ENCODE data around the gene ESRRA. TPM values are rescaled to one million over a fixed set of nuclear protein-coding genes. Genes with fewer than 3 reads are reported as not detected.
A peak's percentile ranks its signal among the peaks of the same experiment; 100 is the strongest.

ESRRA gene
- total RNA-seq, 5 donors from 2014 or later (not counting 1 experiment from before 2014, with no cell fraction given): 20.2 to 43.1 (median 39.7) TPM

DNA sequence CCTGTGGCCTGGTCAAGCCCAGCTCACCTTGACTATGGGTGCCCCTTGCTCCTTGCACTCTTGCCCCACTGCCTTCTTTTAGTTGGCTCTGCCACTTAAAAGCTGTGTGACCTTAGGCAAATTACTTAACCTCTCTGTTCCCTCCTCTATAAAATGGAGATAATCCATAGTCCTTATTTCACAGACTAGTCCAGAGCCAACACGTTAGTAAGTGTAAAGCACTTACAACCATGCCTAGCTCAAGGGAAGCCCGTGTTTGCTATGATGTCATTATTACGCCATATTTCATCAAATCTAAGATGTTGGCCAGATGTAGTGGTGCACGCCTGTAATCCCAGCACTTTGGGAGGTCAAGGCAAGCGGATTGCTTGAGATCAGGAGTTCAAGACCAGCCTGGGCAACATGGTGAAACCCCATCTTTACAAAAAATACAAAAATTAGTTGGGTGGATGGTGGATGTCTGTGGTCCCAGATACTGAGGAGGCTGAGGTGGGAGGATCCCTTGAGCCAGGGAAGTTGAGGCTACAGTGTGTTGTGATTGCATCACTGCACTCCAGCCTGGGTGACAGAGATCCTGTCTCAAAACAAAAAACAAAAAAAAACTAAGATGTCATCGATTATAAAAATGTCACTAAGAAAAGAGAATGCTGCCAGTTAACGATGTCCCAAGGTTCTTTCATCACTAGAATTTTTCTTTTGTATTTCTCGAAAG is 32.4 kb downstream of the ESRRA start:
- ChIA-PET POLR2A (interaction anchor here in 1 of 2 donors (0.6 kb wide), 1 partner anchor 19 kb away, joined by 6 read pairs; no protein-coding TSS in a partner anchor), CTCF (no interaction called here)
- peak overlapping the region in 1 of 3 donors; percentile 36 for H3K4me3 Mint-ChIP-seq
- H3K27me3 Mint-ChIP-seq: no peaks in the 10 kb centered on the region
- Histone ChIP-seq H3K4me1 (ENCODE audit: control insufficient read depth in 1 of 2, extremely low read depth in 1 of 2, insufficient read depth in 2 of 2, low read length in 2 of 2) (peaks cover 14 to 42% of the 10 kb centered on the region in 2 experiments), H3K27me3 (replicated peaks in 1 of 2; ENCODE audit: control insufficient read depth in 2 of 2, extremely low read depth in 1 of 2, insufficient read depth in 2 of 2, low read length in 1 of 2) (no peaks in the 10 kb centered on the region), H3K36me3 (ENCODE audit: control insufficient read depth in 2 of 2, extremely low read depth in 1 of 2, insufficient read depth in 1 of 2, low read length in 1 of 2) (peaks cover 3 to 34% of the 10 kb centered on the region in 2 donors), H3K27ac (ENCODE audit: low read length) (no peak overlapping the region), H3K4me3 (ENCODE audit: control insufficient read depth in 1 of 2, extremely low read depth in 1 of 2, low read length in 1 of 2) (no peak overlapping the region), H3K9me3 (no peaks in the 10 kb centered on the region)
- DNase-seq (no peak), ATAC-seq (replicated peaks in 1 of 4) (no peak)
- 93% methylated on average over 4 of the region's 8 CpGs for WGBS (ENCODE audit: insufficient coverage)
- peaks cover 17% of the 10 kb centered on the region for H3K36me3 Mint-ChIP-seq
- H3K4me1 Mint-ChIP-seq: peaks cover 29 to 46% (median 43%) of the 10 kb centered on the region in 3 donors
- no peaks in the 10 kb centered on the region for H3K9me3 Mint-ChIP-seq
- peak overlapping the region in 1 of 2 donors; percentile 28 for H3K27ac Mint-ChIP-seq

GRCh38 chr11:64338716-64339115 is 33.4 kb downstream of the ESRRA start:
- Histone ChIP-seq H3K27me3 (replicated peaks in 1 of 2; ENCODE audit: control insufficient read depth in 2 of 2, extremely low read depth in 1 of 2, insufficient read depth in 2 of 2, low read length in 1 of 2) (no peaks in the 10 kb centered on the region), H3K4me3 (ENCODE audit: control insufficient read depth in 1 of 2, extremely low read depth in 1 of 2, low read length in 1 of 2) (no peak overlapping the region), H3K4me1 (ENCODE audit: control insufficient read depth in 1 of 2, extremely low read depth in 1 of 2, insufficient read depth in 2 of 2, low read length in 2 of 2) (peaks cover 14 to 52% of the 10 kb centered on the region in 2 experiments), H3K36me3 (ENCODE audit: control insufficient read depth in 2 of 2, extremely low read depth in 1 of 2, insufficient read depth in 1 of 2, low read length in 1 of 2) (peaks cover 2 to 41% of the 10 kb centered on the region in 2 donors), H3K27ac (ENCODE audit: low read length) (peak overlapping the region; percentile 89), H3K9me3 (no peaks in the 10 kb centered on the region)
- Mint-ChIP-seq H3K9me3 (no peaks in the 10 kb centered on the region), H3K27ac (peak overlapping the region; percentile 94 to 95), H3K27me3 (no peaks in the 10 kb centered on the region), H3K4me1 (peaks cover 29 to 48% (median 43%) of the 10 kb centered on the region in 3 donors), H3K4me3 (peak overlapping the region; percentile 82 to 92 (median 83)), H3K36me3 (peaks cover 16% of the 10 kb centered on the region)
- 91% methylated on average over 3 of the region's 8 CpGs for WGBS (ENCODE audit: insufficient coverage)
- ATAC-seq (replicated peaks in 1 of 4) (no peak), DNase-seq (no peak)
- CTCF ChIA-PET: interaction anchor here in 1 of 2 donors (0.7 kb wide), 1 partner anchor 1909 kb away, joined by 6 read pairs; no protein-coding TSS in a partner anchor
- POLR2A ChIA-PET: interaction anchor here in 1 of 2 donors (0.7 kb wide), 1 partner anchor 20 kb away, joined by 5 read pairs; no protein-coding TSS in a partner anchor

DNA sequence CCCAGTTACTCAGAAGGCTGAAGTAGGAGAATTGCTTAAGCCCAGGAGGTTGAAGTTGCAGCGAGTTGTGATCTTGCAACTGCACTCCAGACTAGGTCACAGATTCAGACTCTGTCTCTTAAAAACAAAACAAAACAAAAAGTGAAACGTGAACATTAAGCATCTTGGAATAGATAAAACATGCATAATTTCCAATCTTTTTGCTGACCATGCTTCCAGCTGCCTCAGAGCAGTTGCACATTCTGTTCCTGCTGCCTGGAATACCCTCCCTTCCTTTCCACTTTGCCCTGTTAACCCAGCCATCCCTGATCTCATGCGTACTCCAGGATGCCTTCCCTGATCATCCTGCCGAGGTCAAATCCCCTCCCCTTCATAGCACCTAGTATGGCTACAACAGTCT is 34.0 kb downstream of the ESRRA start:
- Mint-ChIP-seq H3K27ac (peak overlapping the region; percentile 94 to 95), H3K36me3 (peaks cover 15% of the 10 kb centered on the region), H3K27me3 (no peaks in the 10 kb centered on the region), H3K4me1 (peaks cover 29 to 48% (median 43%) of the 10 kb centered on the region in 3 donors), H3K4me3 (peak overlapping the region; percentile 82 to 92 (median 83)), H3K9me3 (no peaks in the 10 kb centered on the region)
- Histone ChIP-seq H3K4me1 (ENCODE audit: control insufficient read depth in 1 of 2, extremely low read depth in 1 of 2, insufficient read depth in 2 of 2, low read length in 2 of 2) (peaks cover 14 to 57% of the 10 kb centered on the region in 2 experiments), H3K9me3 (no peaks in the 10 kb centered on the region), H3K27ac (ENCODE audit: low read length) (peak overlapping the region; percentile 89), H3K4me3 (ENCODE audit: control insufficient read depth in 1 of 2, extremely low read depth in 1 of 2, low read length in 1 of 2) (peak overlapping the region in 1 of 2 donors; percentile 72), H3K36me3 (ENCODE audit: control insufficient read depth in 2 of 2, extremely low read depth in 1 of 2, insufficient read depth in 1 of 2, low read length in 1 of 2) (peaks cover 3 to 47% of the 10 kb centered on the region in 2 donors), H3K27me3 (replicated peaks in 1 of 2; ENCODE audit: control insufficient read depth in 2 of 2, extremely low read depth in 1 of 2, insufficient read depth in 2 of 2, low read length in 1 of 2) (no peaks in the 10 kb centered on the region)
- ChIA-PET POLR2A (interaction anchor here in 1 of 2 donors (0.7 kb wide), 1 partner anchor 21 kb away, joined by 5 read pairs; no protein-coding TSS in a partner anchor), CTCF (interaction anchor here in 1 of 2 donors (0.7 to 1.0 kb wide), 2 partner anchors 349 to 1908 kb away, joined by 3 to 6 read pairs; no protein-coding TSS in a partner anchor)
- ATAC-seq (replicated peaks in 1 of 4) (no peak), DNase-seq (peak in 1 of 35 experiments; percentile 22)
- WGBS (ENCODE audit: insufficient coverage): no CpG with 5 or more reads among the region's 4 CpGs

DNA sequence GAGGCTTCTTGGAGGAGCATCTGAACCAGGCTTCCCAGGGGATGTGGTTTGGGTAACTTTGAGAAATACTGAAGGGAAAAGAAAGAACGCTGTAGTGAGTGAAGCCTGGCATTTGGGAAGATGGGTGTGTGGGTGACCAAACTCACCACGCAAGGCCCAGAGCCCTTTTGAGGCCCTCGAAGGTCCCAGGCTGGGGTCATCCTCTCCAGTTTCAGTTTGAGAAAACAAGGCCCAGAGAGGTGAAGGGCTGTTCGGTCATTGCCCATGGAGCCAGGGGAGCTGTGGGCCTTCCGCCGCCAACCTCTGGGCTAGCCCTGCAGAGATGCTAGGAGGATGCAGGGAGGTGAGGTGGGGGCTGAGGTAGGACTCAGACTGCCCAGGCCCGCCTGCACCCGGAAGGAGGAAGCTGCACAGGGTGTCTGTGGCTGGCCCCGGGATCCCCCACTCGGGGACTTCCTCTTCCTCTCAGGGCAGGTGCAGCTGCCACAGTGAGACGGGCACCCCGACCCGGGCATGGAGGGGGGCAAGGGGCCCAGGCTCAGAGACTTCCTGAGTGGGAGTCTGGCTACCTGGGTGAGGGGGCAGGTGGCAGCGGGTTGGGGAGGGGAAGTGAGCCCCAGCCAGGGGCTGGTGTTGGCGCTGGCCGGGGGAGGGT is 34.6 kb downstream of the ESRRA start, which contains the start of gene CCDC88B:
CCDC88B (plus strand) TSS at position 451 of the 655 bp plus-strand sequence; CDS start at position 514, 63 bp downstream.
- H3K9me3 Mint-ChIP-seq: no peaks in the 10 kb centered on the region
- peak within 1 kb of the TSS; percentile 72 for H3K4me3 ChIP-seq (ENCODE audit: control insufficient read depth in 1 of 2, extremely low read depth in 1 of 2, low read length in 1 of 2)
- peaks cover 14 to 58% of the 10 kb centered on the region in 2 experiments for H3K4me1 ChIP-seq (ENCODE audit: control insufficient read depth in 1 of 2, extremely low read depth in 1 of 2, insufficient read depth in 2 of 2, low read length in 2 of 2)
- ChIA-PET POLR2A (interaction anchor here (0.5 to 1.9 kb wide), 3 partner anchors 22 to 1458 kb away, joined by 4 to 6 read pairs (median 4); partner anchors contain the start of genes PRDX5 (in 2 of the 2) and TRMT112 (in 1 of the 2)), CTCF (interaction anchor here in 1 of 2 donors (1.0 kb wide), 2 partner anchors 22 to 349 kb away, joined by 3 to 14 read pairs; partner anchors contain the start of genes PRDX5 and TRMT112)
- WGBS (ENCODE audit: insufficient coverage): 0% methylated on average over 10 of the region's 16 CpGs
- H3K27ac Mint-ChIP-seq: peak within 1 kb of the TSS; percentile 94 to 95
- no peaks in the 10 kb centered on the region for H3K27me3 ChIP-seq (replicated peaks in 1 of 2; ENCODE audit: control insufficient read depth in 2 of 2, extremely low read depth in 1 of 2, insufficient read depth in 2 of 2, low read length in 1 of 2)
- peaks cover 29 to 48% (median 43%) of the 10 kb centered on the region in 3 donors for H3K4me1 Mint-ChIP-seq
- peak within 1 kb of the TSS; percentile 82 to 92 (median 83) for H3K4me3 Mint-ChIP-seq
- no peaks in the 10 kb centered on the region for H3K27me3 Mint-ChIP-seq
- H3K9me3 ChIP-seq: no peaks in the 10 kb centered on the region
- H3K36me3 ChIP-seq (ENCODE audit: control insufficient read depth in 2 of 2, extremely low read depth in 1 of 2, insufficient read depth in 1 of 2, low read length in 1 of 2): peaks cover 8 to 52% of the 10 kb centered on the region in 2 donors
- DNase-seq: peak; percentile 72 to 96 (median 90)
- H3K27ac ChIP-seq (ENCODE audit: low read length): peak within 1 kb of the TSS; percentile 89
- peaks cover 15% of the 10 kb centered on the region for H3K36me3 Mint-ChIP-seq
- peak; percentile 91 to 93 (median 92) for ATAC-seq (replicated peaks in 1 of 4)

GRCh38 chr11:64340671-64341335 is 35.5 kb downstream of the ESRRA start:
- Histone ChIP-seq H3K27me3 (replicated peaks in 1 of 2; ENCODE audit: control insufficient read depth in 2 of 2, extremely low read depth in 1 of 2, insufficient read depth in 2 of 2, low read length in 1 of 2) (no peaks in the 10 kb centered on the region), H3K27ac (ENCODE audit: low read length) (peak overlapping the region; percentile 89), H3K36me3 (ENCODE audit: control insufficient read depth in 2 of 2, extremely low read depth in 1 of 2, insufficient read depth in 1 of 2, low read length in 1 of 2) (peaks cover 8 to 51% of the 10 kb centered on the region in 2 donors), H3K9me3 (no peaks in the 10 kb centered on the region), H3K4me3 (ENCODE audit: control insufficient read depth in 1 of 2, extremely low read depth in 1 of 2, low read length in 1 of 2) (peak overlapping the region; percentile 72), H3K4me1 (ENCODE audit: control insufficient read depth in 1 of 2, extremely low read depth in 1 of 2, insufficient read depth in 2 of 2, low read length in 2 of 2) (peaks cover 14 to 58% of the 10 kb centered on the region in 2 experiments)
- H3K4me3 Mint-ChIP-seq: peak overlapping the region; percentile 82 to 92 (median 83)
- ATAC-seq (replicated peaks in 1 of 4) (peak; percentile 48 to 58 (median 56)), DNase-seq (peak; percentile 22 to 83 (median 62))
- ChIA-PET CTCF (interaction anchor here in 1 of 2 donors (1.0 to 1.3 kb wide), 2 partner anchors 23 kb away, joined by 5 to 14 read pairs; partner anchors contain the start of genes PRDX5 and TRMT112), POLR2A (interaction anchor here in 1 of 2 donors (0.5 to 1.9 kb wide), 2 partner anchors 23 to 1459 kb away, joined by 4 to 6 read pairs; partner anchors contain the start of genes PRDX5 and TRMT112)
- H3K36me3 Mint-ChIP-seq: peaks cover 23% of the 10 kb centered on the region
- H3K4me1 Mint-ChIP-seq: peaks cover 36 to 48% (median 46%) of the 10 kb centered on the region in 3 donors
- no peaks in the 10 kb centered on the region for H3K27me3 Mint-ChIP-seq
- H3K9me3 Mint-ChIP-seq: no peaks in the 10 kb centered on the region
- peak overlapping the region; percentile 94 to 95 for H3K27ac Mint-ChIP-seq
- 22% methylated on average over 29 of the region's 33 CpGs for WGBS (ENCODE audit: insufficient coverage)

All from T-cell (primary cell).